MM.1S (cell line): ENCODE measurements around the gene ZNF697.
"Not testable (repeated sequence)": the region's sequence is repeated elsewhere in the genome, so short reads cannot be mapped to it uniquely, and the experiment has no call there.

ENCODE experiments used
- DNase-seq: peaks from one replicate; pipeline ENCODE4 v3.0.0-alpha.2; 2015
- H2AFZ ChIP-seq: fragments of 300-600 bp; sonication (generic); 2 replicates; pipeline ENCODE4 v1.6.0; 2016; ENCODE audit warnings: antibody characterized with exemption, low read length
- H3F3A ChIP-seq: fragments of 300-600 bp; sonication (generic); 2 replicates; pipeline ENCODE4 v1.6.1; 2016; ENCODE audit warnings: mild to moderate bottlenecking, antibody characterized with exemption, low read length, moderate library complexity, mixed read lengths; ENCODE audit not compliant: insufficient read depth
- H3K27ac ChIP-seq: fragments of 300-600 bp; sonication (generic); 2 replicates; pipeline ENCODE4 v1.5.1; 2016; ENCODE audit warnings: mild to moderate bottlenecking, low read length
- H3K27me3 ChIP-seq: fragments of 300-600 bp; sonication (generic); replicated peaks from 2 replicates; pipeline ENCODE4 v1.6.0; 2016; ENCODE audit warnings: low read length; ENCODE audit not compliant: insufficient read depth
- H3K36me3 ChIP-seq: fragments of 300-600 bp; sonication (generic); replicated peaks from 2 replicates; pipeline ENCODE4 v1.6.1; 2016; ENCODE audit warnings: mild to moderate bottlenecking, low read length, mixed read lengths; ENCODE audit not compliant: insufficient read depth
- H3K4me1 ChIP-seq: fragments of 300-600 bp; sonication (generic); 2 replicates; pipeline ENCODE4 v1.6.1; 2016; ENCODE audit warnings: low read length, mixed read lengths
- H3K4me2 ChIP-seq: fragments of 300-600 bp; sonication (generic); 2 replicates; pipeline ENCODE4 v1.6.0; 2016; ENCODE audit warnings: low read depth, low read length
- H3K4me3 ChIP-seq: fragments of 300-600 bp; sonication (generic); 2 replicates; pipeline ENCODE4 v1.5.1; 2016; ENCODE audit warnings: low read length, mixed read lengths
- H3K79me2 ChIP-seq: fragments of 300-600 bp; sonication (generic); 2 replicates; pipeline ENCODE4 v1.6.1; 2016; ENCODE audit warnings: mixed run types, low read length, mixed read lengths
- H3K9ac ChIP-seq: fragments of 300-600 bp; sonication (generic); 2 replicates; pipeline ENCODE4 v1.6.1; 2016; ENCODE audit warnings: low read length, mixed read lengths
- H3K9me2 ChIP-seq: fragments of 300-600 bp; sonication (generic); replicated peaks from 2 replicates; pipeline ENCODE4 v1.6.1; 2016; ENCODE audit warnings: mild to moderate bottlenecking, low read length, mixed read lengths; ENCODE audit not compliant: insufficient read depth
- H3K9me3 ChIP-seq: fragments of 300-600 bp; sonication (generic); replicated peaks from 2 replicates; pipeline ENCODE4 v1.6.1; 2016; ENCODE audit warnings: mild to moderate bottlenecking, low read length, mixed read lengths; ENCODE audit not compliant: insufficient read depth
- H4K20me1 ChIP-seq: fragments of 300-600 bp; sonication (generic); 2 replicates; pipeline ENCODE4 v1.6.1; 2016; ENCODE audit warnings: mild to moderate bottlenecking, low read length, moderate library complexity, mixed read lengths; ENCODE audit not compliant: insufficient read depth
- CTCF ChIP-seq: fragments of 300-600 bp; sonication (generic); IDR thresholded peaks from 2 replicates; pipeline ENCODE4 v1.5.1; 2016; ENCODE audit warnings: antibody characterized with exemption, low read length, mixed read lengths
- EZH2 ChIP-seq: fragments of 300-600 bp; sonication (generic); optimal IDR thresholded peaks from 2 replicates; pipeline ENCODE3; 2017; ENCODE audit warnings: low read depth, mild to moderate bottlenecking, antibody characterized with exemption, low read length, mixed read lengths
- EZH2phosphoT487 ChIP-seq: fragments of 300-600 bp; sonication (generic); IDR thresholded peaks from 2 replicates; pipeline ENCODE4 v1.6.1; 2018; ENCODE audit warnings: antibody characterized with exemption, low read length

The ZNF697 gene

DNA sequence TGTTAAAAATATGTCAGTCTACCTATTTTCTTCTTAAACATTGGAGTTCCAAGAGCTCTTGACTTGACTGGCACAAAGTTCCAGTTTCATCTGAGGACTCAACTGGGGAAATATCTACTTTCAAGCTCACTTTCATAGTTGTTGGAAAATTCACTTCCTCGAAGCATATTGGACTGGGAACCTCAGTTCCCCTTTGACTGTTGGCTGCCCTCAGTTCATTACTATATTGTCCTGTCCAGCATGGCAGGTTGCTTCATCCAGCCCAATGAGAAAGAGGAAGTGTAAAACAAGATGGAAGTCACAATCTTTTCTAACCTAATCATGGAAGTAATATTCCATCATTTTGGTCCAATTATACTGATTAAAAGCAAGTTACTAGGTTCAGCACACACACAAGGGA is 54.3 kb downstream of the ZNF697 start:
- Histone ChIP-seq H3K27me3 (no peaks in the 10 kb centered on the region), H3K4me2 (no peak overlapping the region), H3K9ac (no peak overlapping the region), H3F3A (no peaks in the 10 kb centered on the region), H3K36me3 (no peaks in the 10 kb centered on the region), H2AFZ (no peak overlapping the region), H3K79me2 (no peaks in the 10 kb centered on the region), H4K20me1 (no peaks in the 10 kb centered on the region), H3K4me3 (no peak overlapping the region), H3K9me2 (no peaks in the 10 kb centered on the region), H3K27ac (no peak overlapping the region), H3K4me1 (peaks cover 8% of the 10 kb centered on the region; the same call in 1 of the 2 replicates), H3K9me3 (no peaks in the 10 kb centered on the region)
- DNase-seq, result no peak
- TF ChIP-seq EZH2phosphoT487 (no peak), EZH2 (no peak), CTCF (no peak)

DNA sequence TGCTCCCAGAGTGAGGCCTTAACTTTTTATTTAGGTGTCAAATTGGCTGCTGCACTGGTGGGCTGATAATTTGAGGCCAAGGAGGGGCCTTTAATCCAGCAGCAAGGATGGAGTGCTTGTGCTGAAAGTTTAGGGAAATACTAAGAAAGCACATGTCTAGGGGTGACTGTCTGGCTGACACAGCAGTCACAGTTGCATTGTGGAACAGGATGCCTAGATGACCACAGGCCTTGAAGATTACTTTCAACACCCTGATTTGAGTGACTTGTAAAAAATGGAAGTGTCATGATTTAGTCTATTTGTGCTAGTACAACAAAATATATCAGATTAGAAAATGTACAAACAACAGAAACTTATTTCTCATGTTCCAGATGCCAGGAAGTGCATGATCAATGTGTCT is 57.7 kb downstream of the ZNF697 start:
- no peaks in the 10 kb centered on the region for H4K20me1 ChIP-seq
- no peak overlapping the region for H3K4me3 ChIP-seq
- peak; percentile 47 for DNase-seq
- no peaks in the 10 kb centered on the region for H3K27me3 ChIP-seq
- H3K79me2 ChIP-seq, result no peaks in the 10 kb centered on the region
- peaks cover 8% of the 10 kb centered on the region; the same call in 1 of the 2 replicates for H3K4me1 ChIP-seq
- no peak overlapping the region for H3K27ac ChIP-seq
- H3K9me3 ChIP-seq, result no peaks in the 10 kb centered on the region
- TF ChIP-seq EZH2, result no peak
- TF ChIP-seq EZH2phosphoT487, result no peak
- no peaks in the 10 kb centered on the region for H3F3A ChIP-seq
- no peak overlapping the region for H3K4me2 ChIP-seq
- H3K9ac ChIP-seq, result no peak overlapping the region
- H3K36me3 ChIP-seq, result no peaks in the 10 kb centered on the region
- no peak overlapping the region for H2AFZ ChIP-seq
- H3K9me2 ChIP-seq, result no peaks in the 10 kb centered on the region

- TF ChIP-seq EZH2phosphoT487, result no peak
- TF ChIP-seq EZH2, result no peak
- TF ChIP-seq CTCF, result no peak
- Histone ChIP-seq H3K4me3 (no peak overlapping the region), H3K4me1 (peaks cover 8% of the 10 kb centered on the region; the same call in 1 of the 2 replicates), H2AFZ (no peak overlapping the region), H3K4me2 (no peak overlapping the region), H3K27me3 (no peaks in the 10 kb centered on the region), H4K20me1 (no peaks in the 10 kb centered on the region), H3K9ac (no peak overlapping the region), H3F3A (no peaks in the 10 kb centered on the region), H3K79me2 (no peaks in the 10 kb centered on the region), H3K27ac (no peak overlapping the region), H3K36me3 (no peaks in the 10 kb centered on the region), H3K9me3 (no peaks in the 10 kb centered on the region), H3K9me2 (no peaks in the 10 kb centered on the region)
- no peak for DNase-seq
These were observed 59.4 kb downstream of the ZNF697 start for GRCh38 chr1:119588621-119589020.

DNA sequence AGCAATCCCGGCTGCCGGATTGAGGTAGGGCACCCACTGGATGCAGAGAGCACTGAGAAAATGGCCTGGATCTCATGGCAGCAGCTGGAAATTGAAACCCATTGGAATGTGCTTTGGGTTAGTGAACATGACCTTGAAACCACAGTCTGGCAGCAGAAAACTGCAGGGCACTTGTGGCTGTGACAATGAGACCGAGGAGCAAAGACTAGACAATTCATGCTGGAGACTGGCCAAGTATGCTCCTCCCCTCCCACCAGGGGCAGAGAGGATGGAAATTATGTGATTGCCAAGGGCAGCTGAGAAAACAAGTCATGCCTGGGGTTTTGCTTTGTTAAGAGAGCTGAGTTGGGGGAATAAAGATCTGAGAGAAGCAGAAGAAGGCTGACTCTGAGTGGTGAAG is 60.7 kb downstream of the ZNF697 start:
- Histone ChIP-seq H3K9ac (no peak overlapping the region), H3K9me3 (no peaks in the 10 kb centered on the region), H3K27me3 (no peaks in the 10 kb centered on the region), H3K4me3 (no peak overlapping the region), H3K79me2 (no peaks in the 10 kb centered on the region), H3K4me2 (no peak overlapping the region), H3K4me1 (peaks cover 8% of the 10 kb centered on the region; the same call in 1 of the 2 replicates), H3K27ac (no peak overlapping the region), H4K20me1 (no peaks in the 10 kb centered on the region), H3F3A (no peaks in the 10 kb centered on the region), H3K9me2 (no peaks in the 10 kb centered on the region), H3K36me3 (no peaks in the 10 kb centered on the region), H2AFZ (no peak overlapping the region)
- DNase-seq, result no peak
- TF ChIP-seq EZH2phosphoT487, result no peak
- TF ChIP-seq CTCF, result no peak
- no peak for TF ChIP-seq EZH2

GRCh38 chr1:119585801-119586200 is 62.3 kb downstream of the ZNF697 start:
- not testable (repeated sequence) for DNase-seq

More at GRCh38 chr1:119585801-119586200, 62.3 kb downstream of the ZNF697 start:
- H2AFZ ChIP-seq, H3K27ac ChIP-seq, H3K36me3 ChIP-seq, H3K79me2 ChIP-seq, H3K9ac ChIP-seq, H3K4me1 ChIP-seq, H3K27me3 ChIP-seq, H3K9me2 ChIP-seq, H3K4me3 ChIP-seq, H4K20me1 ChIP-seq, H3K4me2 ChIP-seq, H3F3A ChIP-seq, H3K9me3 ChIP-seq: not testable (repeated sequence)
